Activated naive CD4-positive, alpha-beta T cell (primary cell): ENCODE results near the gene PAX1.

ENCODE experiments used
- DNase-seq, 4 experiments: peaks; one replicate each; lab custom pipeline; 2025; lab: John Stamatoyannopoulos, UW

PAX1 gene

DNA sequence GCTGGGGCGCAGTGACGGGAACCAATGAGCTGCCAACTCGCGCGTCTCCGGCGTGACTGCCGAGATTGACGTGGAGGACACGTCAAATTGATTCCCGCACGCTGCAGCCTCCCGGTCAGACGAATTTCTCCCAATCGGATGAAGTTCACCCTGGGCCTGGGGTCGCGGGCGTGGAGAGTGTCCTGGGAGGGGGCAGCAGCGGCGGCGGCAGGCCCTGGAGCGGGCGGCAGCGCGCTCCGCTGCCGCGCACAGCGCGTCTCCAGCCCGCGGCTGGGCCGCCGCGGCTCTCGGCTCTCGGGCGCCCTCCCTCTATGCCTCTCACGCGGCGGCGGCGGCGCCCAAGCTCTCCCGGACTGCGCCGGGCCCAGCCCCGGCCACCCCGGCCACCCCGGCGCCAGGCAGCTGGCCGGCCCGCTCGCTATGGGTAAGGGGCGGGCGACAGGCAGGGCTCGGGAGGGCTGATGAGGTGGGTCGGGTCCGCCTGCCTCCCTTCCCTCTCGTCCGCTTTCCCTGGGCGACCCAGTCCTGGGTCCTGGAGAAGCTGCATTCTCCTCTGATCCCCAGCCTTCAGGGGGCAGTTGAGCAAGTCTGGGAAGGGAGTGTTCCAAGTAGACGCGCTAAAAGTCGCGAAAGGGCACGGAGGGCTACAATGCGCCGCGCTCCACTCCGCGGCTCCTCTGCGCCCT is at the start of gene PAX1:
TSS of gene PAX1 (plus strand) at position 90 of the 686 bp plus-strand sequence. CDS start at position 139, 49 bp downstream.
- DNase-seq = no peak

DNA sequence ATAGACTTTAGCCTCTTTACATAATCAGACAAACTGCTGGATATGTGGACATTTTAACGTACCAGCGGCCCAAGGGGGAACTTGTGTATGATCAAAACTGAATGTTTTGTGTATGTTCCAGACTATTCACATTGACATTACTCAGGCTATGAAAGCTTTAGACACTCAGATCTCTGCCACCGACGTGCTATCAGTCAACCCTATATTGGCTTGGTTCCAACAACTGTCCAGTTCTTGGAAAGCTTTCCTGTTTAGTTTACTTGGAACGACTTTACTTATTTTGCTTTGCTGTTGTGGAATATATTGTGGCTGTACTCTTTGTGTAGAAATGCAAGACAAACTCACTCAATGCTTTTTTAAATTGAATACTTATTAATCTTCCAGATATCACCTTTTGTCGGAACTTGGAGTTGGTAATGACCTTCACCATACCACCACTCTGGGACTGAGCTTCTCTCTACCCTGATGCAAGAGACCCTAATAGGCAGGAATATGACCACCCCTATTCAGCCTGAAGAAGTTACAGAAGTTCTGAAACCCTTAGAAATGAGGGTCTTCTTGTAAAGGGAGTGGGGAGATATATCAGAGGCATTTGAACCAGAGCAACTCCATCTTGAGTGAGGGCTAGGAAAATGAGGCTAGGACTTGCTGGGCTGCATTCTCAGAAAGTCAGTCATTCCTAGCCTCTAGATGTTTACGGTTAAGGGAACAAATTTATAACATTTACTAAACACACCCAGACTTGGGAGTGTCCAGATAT is 49.0 kb upstream of the PAX1 start:
- DNase-seq = no peak

DNA sequence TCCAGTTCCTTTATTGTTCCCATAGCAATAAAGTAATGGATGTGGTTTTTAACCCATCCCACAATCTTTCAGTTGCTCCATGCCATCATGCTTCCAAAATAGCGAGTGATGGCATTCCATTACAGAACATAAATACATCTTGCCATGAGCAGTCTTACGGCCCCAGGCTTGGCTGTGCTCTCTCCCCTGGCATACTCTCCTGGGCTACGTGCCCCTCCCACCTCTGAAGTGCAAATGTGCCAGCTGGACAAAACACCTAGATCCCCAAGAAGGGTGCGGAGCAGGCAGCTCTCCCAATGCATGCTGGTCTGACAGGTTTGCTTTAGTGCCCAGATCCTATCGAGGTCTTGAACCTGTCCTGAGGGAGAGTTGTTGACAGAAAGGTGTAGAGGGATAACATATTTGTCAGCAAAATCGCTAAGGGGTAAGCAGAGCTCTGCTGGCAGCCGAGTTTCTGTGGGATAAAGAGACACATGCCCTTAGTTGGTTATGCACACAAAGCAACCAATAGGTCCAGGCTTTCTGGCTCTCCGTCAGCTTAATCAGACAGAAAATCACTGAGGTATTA is 43.9 kb upstream of the PAX1 start:
- DNase-seq = no peak

DNA sequence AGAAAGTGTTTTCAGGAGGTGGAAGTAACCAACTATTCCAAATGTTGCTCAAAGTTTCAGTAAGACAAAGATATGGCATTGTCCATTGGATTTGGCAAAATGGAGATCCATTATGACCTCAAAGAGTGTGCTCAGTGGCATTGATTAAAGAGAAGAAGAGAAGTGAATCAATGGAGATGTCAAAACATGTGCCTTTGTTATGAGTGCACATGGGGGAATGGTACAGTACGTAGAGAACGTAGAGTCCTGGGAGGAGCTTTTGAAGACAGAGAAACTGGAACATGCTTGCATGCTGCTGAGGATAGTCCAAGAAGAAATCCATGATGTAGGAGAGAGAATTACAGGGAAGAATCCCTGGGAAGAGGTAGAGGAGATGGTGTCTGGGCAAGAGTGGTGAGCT is 42.0 kb upstream of the PAX1 start:
- DNase-seq = no peak

DNA sequence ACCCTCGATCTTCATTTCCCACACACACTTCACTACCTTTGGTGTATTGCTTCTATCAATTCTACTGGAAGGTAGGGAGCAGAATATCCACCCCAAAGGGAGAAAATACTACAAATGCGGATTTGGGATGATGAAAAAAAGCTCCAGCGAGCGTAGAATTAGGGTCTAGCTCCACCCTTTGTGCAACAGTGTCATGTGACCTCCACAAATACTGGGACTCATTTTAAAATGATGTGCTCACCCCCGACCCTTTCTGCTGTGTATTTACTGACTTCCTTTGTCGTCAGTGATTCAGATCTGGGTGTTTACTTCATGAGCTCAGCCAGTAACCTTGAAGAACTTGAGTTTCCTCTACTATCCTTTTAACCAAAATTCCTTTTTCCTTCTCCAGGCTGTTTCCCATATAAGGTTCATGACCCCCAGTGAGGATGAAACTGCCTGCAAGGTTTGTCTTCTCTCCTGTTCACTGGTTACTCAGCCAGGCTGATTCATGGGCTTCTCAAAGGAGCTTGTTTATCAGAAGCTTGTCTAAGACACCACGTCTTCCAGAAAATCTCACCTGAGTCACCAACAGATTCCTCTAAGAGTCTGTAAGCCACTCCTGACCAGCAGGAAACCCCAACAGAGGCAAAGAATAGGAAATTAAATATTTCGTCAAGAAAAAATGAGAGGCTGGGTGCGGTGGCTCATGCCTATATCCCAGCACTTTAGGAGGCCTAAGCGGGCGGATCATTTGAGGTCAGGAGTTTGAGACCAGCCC is 39.6 kb upstream of the PAX1 start:
- DNase-seq = no peak

DNA sequence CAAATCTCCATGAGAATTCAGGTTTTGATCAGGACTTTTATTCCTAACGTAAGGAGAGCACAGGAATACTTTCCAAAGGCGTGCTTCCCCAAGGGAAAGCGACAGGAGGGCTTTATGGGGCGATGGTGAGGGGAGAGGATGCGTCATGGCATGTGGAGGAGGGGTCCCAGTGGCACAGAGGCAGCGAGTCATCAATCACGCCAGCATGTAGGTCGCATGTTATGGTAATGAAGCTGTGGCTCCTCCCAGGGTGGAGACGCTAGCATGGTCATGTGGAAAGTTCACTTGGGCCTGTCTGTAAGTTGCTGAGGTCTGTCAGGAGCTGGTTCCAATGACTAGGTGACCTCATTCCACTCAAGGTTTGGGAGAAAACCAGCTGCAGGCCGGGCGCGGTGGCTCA is 35.3 kb upstream of the PAX1 start:
- DNase-seq = no peak

DNA sequence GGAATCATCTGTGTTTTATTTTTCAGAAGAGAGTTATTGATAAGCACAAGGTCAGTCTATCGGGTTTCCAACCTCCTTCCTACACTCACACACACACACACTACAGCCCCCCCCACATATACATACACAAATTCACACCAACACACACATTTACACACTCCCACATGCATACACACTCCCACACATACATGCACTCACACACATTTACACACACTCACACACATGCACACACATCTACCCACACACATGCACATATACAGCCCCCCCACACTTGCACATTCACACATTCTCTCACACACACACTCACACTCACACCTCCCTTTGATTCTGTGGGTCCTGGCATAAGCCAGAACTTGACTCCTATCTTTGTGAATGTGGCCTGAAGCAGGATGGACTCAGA is 34.5 kb upstream of the PAX1 start:
- no peak for DNase-seq

DNA sequence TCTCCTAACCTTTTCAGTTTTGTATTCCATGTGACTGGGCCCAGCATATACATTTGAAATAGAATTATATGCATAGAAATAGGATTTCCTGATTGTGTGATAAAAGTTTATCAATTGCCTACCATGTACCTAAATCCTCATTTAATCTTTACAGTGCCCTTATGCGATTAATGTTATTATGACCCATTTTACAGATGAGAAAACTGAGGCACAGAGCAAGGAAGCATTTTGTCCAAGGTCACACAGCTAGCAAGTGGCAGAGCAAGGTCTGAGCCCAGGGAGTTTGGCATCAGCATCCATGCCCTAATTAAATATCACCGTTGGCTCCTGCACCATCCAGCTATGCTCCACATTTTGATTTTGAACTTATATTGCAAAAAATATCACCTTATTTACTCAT is 28.2 kb upstream of the PAX1 start:
- DNase-seq = no peak

DNA sequence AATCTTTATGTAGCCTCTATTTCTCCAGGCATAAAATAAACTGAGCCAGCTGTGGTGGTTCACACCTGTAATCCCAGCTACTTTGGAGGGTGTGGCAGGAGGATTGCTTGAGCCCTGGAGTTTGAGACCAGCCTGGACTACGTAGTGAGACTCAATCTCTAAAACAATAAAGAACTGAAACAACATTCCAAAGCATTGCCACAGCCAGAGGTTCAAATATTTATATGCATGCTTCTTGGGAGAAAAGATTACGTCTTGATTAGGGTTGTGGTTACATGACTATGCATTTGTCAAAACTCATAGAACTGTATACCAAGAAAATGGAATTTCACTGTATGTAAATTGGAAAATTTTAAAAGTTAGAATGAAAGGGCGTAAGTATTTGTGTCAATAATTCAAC is 27.7 kb upstream of the PAX1 start:
- no peak for DNase-seq

DNA sequence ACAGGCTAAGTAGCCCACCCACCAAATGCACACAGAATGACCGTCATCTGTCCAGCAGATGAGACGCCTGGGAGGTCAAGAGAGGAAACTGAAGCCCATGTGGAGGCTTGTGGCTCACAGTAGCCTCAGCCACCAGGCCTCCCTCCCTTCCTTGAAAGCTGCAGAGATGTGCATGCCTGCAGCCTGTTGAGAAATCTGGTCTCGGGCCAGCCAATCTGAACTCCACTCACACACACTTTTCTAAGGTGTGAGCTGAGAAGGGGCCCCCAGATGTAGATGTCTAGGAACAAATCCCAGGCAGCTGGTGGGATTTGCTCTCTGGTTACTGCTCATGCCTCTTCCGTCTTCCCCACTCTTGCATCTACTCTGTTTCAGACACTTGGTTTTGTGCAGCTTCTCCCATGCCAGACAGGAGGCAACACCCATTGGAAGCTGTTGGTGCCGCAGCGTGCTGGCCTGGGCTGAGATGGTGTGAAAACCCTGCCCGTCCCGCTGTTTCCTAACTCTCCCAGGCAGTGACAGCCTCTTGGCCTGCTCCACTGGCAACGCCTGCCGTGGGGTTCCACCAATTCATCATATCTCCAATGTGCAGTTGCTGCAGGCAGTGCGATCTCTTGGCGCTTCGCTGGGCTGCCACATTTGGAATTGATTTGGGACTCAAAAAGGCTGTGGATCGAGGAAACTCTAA is 24.1 kb upstream of the PAX1 start:
- no peak for DNase-seq

DNA sequence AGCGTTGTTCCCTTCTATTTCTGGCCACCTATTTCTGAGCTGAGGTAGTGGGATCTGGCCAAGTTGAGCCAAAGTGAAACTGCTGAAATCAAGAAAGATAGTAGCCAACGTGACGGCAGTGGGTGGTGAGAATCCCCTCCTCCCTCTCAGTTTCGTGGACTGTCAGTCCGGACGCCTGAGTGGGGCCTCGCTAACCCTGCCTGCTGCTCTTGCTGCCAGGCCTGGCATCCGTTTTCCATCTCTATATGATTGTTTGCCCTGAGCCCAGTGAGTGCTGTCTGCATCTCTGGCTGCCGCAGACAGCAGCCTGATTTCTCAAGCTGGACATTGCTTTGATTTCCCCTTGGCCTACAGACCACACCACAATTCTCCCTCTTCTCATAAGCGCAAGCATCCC is 23.5 kb upstream of the PAX1 start:
- no peak for DNase-seq

DNA sequence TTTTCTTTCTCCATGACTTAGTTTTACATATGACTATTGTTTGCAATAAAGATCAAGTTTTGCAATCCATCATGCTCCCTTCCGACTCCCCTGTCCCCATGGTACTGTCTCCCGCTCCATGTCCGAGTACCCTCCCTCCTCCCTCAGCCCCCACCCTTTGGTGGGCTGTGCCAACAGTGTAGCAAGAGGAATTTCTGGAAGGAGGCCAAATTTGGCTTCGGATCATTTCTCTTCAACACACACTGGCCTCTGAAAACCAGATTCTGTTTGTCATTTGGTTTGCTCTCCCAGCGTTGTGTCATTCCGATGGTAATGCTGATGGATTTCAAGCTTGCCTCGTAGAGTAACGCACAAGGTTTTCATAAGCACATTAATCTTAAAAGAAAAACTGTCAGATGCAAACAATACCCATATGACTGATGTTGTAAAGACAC is 22.9 kb upstream of the PAX1 start:
- no peak for DNase-seq

DNA sequence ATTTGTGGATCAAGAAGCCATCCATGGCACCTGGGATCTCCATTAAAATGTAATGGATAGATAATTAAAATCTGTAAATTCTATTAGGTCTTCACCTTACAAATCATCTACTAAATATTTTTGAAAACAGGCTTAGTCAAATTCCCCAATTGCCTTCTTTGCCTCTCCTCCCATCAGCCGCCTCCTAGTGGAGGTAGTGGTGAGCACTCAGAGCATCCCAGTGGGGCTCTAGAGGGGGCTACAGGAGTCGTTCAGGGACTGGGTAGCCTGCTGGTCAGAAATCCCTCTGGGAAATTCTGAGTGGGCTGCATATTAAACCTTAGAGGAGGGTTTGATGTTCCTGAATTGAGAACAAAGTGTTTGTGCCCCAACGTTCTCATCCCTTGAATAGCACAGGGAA is 20.8 kb upstream of the PAX1 start:
- DNase-seq = no peak

DNA sequence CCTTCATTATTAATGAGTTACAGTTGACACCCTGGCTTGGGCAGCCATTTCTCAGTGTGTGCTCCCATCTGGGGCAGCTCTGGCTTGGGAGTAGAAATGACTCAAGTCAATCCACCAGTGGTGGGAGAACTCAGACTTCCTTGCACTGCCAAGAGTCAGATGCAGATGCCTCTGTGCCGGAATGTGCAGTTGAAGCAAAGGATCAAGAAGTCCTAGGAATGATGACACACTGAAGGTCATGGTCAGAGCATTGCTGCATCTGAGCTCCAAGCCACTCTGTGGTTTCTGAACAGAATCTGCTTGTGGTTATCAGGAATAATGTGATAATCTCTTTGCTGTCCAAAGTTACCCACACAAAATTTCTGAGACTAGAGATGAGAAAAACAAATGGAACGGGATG is 19.5 kb upstream of the PAX1 start:
- no peak for DNase-seq

DNA sequence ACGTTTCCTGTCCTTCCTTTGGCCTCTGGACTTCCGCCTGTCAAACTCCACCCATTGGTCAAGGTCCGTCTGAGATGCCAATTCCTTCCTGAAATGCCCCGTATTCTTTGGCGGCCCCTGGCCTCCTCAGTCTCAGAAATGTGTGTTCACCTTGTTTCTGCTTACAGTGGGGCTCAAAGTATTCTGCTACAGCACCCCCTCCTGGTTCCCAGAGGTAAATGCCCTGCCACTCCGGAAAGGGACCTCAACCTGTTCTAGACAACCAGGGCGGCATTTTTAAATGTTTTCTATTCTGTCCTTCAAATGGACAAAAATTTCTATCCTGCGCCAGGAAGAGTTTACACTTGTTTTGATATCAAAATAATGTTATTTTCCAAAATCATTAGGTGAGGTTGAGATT is 12.1 kb upstream of the PAX1 start:
- no peak for DNase-seq

DNA sequence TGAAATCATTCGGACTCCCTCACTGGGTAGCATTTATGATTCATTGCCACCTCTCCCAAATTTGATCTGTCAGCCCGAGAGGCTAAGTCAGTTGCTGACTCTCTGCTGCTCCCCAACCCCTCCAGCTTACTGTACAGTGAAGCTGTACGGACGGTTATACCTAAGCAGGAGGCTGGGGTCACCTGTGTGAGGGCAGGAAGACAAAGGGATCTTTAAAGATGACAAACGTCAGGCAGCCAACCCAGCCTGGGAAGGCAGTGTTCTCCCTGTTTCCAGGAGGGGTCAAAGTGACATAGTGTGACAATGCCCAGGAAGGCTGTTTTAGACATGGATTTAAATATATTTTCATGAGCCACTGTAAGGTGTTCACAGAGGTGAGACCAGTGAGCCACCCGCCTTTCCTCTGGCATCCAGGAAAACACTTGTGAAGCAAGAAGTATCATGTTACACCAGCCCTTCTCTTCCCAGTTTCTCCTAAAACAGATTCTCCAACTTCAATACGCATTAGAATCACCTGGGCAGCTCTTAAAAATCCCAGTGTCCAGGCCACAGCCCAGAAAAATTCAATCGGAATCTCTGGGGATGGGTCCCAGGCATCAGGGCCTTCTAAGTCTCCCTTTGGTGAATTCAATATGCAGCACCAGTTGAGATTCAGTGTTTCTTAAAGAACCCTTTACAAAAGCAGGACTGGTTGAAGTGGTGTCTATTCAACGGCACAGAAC is 6.8 kb upstream of the PAX1 start:
- DNase-seq = no peak

DNA sequence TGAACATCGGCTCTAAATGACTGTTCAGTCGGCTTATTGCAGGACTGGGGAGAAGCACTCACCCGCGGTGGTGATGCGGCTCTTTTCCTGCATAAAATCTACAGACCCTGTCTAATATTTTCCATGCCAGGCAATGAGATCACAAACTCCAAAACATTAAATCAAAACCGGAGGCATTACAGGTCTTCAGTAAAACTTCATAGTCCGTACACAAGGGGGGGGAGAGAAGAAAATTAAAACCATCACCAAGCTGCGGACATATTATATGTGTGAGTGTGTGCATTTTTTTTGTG is 6.3 kb upstream of the PAX1 start:
- no peak for DNase-seq

DNA sequence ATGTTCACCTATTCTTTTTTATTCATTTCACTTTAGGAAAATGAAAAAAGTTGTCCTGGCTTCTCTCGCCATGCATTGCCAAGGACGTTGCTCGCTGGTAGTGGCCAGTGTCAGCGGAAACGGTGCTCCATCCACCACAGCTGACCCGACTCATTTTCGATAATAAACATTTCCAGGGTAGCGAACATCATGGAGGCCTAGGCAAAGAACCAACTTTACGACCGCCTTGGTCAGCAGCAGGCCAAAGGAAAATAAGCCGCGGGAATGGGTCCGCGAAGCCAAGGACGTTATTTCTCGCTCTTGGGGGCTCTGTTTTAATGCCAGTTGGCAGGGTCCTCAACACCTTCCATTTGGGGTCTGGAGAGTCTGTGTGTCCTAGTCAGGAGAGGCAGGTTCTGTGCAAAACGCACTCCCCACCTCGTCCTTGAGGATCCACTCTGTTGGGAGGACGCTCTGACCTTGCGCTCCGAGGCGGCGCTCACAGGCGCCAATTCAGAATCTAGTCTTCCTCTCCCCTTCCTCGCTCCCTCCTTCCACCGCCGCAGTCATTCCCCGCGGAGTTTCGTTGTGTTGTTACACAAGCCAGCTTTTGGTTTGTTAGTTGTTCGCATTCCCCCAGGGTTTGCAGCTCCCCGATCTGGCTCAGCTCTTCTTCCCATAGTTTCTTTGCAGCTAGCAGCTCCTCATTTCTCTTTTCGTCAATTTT is 4.1 kb upstream of the PAX1 start:
- no peak for DNase-seq

DNA sequence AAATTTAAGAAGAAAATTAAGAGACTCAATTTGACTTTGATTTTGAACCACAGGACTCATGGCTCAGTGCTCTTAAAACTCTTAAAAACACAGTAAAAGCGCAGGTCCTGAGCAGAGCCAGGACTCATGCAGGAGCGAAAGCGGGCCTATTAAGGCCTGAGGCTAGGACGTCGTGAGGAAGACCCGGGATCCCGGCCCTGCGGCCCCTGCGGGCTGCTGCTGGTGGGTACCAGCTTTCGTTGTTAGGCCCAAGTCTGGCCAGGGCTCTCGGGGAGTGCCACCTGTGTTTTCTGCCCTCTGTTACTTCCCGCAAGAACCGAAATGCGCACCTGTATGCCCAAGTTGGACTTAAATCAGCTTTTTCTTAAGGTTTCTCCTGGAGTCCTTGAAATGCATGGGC is 3.4 kb upstream of the PAX1 start:
- DNase-seq = no peak

DNA sequence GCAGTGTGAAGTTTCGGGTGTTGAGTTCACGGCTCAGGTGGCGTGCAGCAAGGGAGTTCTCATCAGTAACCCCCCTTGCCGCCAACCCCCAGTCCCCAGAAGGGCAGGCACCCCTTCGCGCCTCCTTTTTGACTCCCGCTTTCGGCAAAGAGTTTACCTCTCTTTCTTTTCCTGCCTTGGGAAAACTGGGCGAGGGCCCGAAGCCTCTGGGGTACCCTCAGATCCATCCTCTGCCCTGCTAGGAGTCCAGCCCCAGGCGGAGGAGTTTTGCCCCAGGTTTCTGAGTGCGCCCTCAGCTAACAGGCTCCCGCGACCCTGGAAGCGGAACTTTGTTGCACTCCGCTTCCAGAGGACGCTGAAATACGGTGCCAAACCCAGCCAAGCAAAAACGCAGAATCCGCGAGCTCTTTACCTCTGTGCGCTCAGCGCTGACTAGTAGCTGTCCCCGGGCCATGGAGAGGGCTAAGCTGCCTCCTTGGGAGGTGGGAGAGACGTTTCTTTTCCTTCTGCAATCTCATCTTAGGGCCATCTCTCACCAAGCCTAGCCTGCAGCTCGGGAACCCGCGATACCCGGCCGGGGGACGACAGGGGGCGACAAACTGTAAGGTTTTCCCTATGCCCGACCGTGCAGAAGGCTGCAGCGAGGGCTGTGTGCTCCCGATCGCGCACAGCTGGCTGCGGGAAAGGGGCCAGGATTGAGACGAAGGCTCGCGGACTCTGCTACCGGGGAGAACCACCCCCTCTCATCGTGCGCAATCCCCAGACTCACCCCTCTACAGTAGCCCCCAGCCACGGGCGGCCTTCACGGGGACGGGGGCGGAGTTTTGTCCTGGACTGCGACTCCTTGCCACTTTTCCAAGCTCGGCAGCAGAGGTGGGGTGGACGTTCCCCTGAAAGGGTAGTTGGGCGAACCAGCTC is 2.7 kb upstream of the PAX1 start:
- DNase-seq = no peak
